HG03432 (cell line): ENCODE measurements around the gene DOCK1.

ENCODE experiments used
- ATAC-seq: cut with Tn5 transposase; IDR thresholded peaks from one replicate; pipeline ENCODE4 v1.9.1; 2021; ENCODE audit warnings: mild to moderate bottlenecking, moderate library complexity; ENCODE audit not compliant: unreplicated experiment

Gene DOCK1

GRCh38 chr10:127331696-127332095, 426.5 kb downstream of the DOCK1 start:
- no peak for ATAC-seq

DNA sequence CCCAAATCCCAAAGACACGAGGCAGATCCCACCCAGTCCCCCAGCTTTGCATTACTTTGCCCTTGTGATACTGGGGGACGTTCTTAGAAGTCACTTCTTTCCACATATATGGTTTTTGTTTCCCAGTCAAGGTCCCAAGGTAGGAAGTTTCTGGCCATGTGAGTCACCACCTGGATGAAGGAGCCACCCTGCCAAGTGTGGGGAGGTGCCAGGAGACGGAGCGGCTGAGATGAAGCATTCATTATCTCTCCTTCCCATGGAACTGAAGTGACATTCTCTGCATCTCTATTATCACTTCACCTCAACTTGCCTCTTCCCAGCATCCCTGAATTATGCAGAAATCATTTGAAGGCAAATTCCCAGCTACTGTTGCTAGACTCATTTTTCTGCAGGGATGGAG, 427.4 kb downstream of the DOCK1 start:
- no peak for ATAC-seq

- ATAC-seq: no peak
Observed at GRCh38 chr10:127337801-127338200, 432.6 kb downstream of the DOCK1 start.

DNA sequence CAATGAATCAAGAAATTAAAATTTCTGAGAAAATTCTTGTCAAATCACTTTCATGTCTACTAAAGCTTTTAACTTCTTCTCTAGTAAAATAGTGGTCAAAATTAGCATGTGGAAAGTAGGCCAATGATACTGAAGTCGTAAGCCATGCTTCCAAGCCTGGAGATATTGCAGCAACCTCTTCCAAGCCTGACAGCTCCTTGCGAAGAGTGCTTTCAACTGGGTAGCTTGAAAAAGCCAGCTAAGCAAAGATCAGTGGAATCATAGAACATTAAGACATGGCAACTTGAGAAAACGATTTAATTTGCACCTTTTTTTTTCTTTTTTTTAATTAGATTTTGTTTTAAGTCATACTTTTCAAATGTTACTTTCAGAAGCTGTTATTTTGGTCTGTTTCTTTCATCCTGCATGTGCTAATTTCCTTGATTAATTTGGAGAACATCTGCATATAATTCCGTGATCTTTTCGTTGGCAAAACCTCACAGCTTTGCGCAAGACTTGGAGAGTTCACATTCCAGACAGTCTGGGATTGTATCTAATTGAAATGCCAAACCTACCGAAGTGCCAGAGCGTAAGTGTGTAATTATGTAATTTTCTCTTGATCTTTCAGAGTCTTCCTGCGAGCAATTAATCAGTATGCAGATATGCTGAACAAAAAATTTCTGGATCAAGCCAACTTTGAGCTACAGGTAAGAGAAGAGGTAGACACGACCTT, 433.3 kb downstream of the DOCK1 start:
- no peak for ATAC-seq

DNA sequence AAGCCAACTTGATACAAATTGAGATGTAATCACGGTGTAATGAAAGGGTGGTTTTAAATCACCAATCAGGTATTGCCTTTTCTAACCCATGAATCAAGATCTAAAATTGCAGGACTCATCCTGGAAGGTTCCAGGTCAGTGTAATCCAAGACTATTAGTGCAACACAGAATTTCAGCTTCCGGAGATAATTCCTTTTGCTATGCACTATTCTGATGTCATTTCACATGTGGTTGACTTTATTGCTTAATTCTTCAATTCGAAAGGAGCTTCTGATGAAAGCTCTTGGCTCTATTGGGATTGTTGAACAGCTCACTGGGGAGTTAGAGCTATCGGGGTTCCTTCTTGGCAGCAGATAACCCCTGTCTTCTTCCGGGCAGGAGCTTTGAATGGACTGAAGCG, 438.6 kb downstream of the DOCK1 start:
- no peak for ATAC-seq

DNA sequence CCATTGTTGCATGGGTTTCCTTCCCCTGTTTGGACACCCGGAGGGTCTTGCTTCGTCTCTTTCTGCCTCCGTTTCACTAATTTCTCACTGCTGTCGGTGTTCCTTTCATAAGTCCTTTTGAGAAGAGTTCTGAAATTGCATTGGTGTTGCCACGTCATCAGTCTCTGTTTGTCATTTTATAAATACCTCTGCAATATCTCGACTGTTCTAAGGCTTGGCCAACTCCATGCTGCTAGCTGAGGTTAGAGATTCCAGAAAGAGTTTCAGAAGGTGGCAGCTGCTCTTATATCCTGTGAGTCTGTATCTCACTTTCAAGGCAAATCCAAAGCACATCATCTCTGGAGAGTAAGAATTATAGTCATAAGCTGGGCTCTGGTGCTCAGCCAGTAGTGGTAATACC, 439.1 kb downstream of the DOCK1 start:
- ATAC-seq: no peak

GRCh38 chr10:127345231-127345965, 440.2 kb downstream of the DOCK1 start:
- ATAC-seq: no peak

DNA sequence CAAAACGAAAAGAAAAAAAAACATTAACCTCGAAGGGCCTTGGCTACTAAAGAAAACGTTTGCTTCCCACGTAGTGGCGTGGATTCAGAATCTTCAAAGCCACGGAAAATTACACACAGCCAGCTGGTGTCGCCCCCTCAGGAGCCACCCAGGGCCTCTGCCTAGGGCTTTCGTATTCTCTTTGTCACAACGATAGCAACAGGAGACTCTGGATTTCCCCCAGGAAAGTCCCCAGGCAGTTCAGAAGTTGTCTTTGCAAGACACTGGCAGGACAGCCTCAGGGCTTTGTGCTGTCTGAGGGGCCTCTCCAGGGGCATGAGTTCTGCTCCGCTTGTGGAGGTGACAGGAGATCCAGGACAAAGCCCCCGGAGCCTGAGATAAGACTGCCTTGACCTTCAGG, 441.4 kb downstream of the DOCK1 start:
- peak; percentile 90 for ATAC-seq

DNA sequence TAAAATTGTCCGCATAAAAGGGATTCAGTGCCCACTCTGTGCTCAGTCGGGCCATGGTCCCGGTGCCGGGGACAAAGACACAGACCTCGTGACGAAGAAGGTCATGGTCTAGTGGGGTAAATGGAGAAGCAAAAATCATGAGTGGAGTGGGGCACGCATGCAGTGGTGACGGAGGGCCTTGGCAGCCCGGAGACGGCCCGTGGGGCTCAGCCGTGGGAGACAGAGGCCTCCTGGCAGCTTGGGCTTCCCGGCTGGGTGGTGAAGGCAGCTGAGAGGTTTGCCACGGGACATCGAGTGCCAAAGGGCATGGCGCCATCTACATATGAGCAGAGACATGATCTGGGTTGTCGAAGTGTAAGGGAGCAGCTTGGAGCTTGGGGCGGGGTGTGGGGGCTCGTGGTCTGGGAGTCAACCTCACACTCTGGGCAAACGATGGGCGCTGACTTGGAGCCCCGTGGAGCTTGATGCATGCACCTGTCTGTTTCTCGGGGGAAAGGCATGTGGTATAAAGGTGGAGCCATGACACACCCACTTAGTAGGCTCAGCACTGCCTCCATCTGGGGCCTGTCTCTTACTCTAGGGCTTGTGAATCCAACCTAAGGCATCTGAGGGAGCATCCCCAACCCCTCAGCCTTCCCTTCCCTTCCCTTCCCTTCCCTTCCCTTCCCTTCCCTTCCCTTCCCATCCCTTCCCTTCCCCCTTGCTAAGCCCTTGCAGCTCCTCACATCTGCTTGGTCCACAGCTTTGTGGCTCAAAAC, 442.2 kb downstream of the DOCK1 start:
- ATAC-seq: no peak

GRCh38 chr10:127349737-127350136, 444.5 kb downstream of the DOCK1 start:
- no peak for ATAC-seq

DNA sequence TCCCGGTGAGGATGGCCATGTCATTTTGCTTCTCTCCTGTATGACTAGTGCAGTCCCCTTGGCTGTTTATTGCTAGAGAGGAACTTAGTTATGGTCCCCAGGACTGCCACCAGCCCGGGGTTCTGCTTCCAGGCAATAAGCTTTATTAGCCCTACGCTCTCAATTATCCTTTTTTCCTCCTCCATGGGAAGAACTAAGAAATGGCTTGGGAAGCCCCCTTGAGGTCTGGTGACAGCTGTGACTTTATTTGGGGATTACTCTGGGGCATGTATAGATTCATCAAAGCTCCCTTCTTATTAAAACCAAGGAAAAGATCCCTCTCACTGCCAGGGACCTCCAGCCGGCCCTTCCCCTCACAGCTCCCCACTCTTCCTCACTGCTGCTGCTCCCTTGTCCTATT, 446.3 kb downstream of the DOCK1 start:
- no peak for ATAC-seq

GRCh38 chr10:127353544-127353943, 448.3 kb downstream of the DOCK1 start:
- ATAC-seq: peak; percentile 57

DNA sequence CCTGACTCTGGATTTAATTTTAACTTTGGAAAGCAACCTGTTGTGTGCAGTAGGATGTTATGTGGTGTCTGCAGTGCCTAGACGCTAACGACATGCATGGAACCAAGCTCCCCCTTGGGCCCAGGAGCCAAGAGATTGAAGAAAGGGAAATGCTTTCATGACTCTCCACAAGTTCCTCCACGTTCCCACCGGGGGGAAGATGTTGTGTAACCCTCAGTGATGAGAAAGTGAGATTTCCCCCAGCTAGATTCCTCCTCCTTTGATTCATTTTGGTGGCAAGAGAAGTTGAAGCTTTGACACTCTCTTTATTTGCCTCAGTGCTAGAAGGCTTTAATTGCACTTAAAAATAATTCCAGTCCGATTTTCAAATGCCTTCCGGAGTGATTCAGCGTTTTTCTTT, 449.0 kb downstream of the DOCK1 start:
- no peak for ATAC-seq

- ATAC-seq: no peak
Observed at GRCh38 chr10:127354992-127355391, 449.8 kb downstream of the DOCK1 start.

DNA sequence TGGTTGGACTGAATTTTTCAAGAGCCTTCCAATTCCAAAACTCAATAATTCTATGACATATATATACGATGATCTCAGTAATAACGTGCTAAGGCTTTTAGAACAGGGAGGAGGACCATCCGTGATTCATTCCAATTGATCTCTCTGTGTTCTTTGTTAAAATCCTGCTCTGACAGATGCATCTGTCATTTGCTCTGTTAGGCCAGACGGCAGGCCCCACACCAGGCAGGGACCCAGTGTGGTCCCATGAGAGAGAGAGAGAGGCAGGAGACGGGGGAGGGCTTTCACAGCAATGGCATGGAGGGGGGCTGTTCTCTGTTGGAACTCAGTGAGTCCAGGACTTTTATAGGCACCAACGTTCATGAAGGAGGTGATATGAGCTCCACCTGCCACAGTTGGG, 451.1 kb downstream of the DOCK1 start:
- no peak for ATAC-seq

- ATAC-seq: no peak
Observed at GRCh38 chr10:127357265-127357664, 452.0 kb downstream of the DOCK1 start.

DNA sequence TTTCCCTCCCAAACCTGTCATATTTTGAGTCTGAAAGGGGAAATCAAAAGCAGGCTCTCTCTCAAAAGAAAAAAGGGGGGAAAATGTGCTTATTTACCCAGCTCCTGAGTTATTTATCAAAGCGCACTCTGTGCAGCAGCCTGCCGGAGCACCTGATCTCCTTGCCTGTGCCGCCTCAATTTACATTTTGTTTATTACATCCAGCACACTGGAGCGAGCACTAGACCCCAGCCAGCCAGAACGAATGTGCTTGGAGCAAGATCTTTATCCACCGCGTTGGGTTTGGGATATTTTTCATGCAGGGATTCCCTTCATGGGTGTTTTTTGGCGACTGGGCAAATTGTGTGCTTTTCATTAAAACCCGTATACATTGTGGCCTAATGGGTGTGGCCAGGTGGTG, 453.1 kb downstream of the DOCK1 start:
- ATAC-seq: no peak

DNA sequence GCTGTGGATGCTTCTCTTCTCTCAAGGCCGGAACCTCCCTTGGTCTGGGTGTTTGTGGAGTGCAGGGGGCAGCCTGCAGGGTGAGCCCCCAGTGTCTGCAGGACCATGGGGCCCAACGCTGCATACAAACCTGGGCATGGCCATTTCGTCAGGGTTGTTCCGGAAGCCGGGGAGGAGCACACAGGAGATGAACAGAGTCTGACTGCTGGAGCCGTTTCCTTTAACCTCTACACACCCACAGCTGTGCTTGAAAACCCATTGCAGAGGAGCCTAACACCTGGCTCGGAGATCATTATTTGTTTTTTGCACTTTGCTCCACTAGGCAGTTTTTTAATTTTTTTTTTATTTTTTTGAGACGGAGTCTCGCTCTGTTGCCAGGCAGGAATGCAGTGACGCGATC, 458.8 kb downstream of the DOCK1 start:
- ATAC-seq: no peak

DNA sequence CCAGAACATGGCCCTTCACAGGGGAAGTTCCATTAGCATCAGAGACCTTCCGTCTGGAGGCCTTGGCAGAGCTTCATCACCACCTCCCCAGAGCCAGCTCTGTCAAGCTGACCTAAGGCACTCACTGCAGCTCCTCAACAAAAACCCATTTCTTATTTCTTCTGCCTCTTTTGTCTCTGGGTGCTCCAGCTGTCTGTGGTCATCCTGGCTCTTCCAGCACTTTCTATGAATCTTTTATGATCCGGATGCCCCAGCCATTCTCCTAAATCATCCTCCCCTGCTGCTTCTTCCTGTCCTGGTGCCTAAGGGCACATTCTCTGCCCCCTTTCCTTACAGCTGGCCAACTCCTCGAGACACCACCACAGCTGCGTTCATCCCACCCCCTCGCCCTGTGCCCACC, 462.9 kb downstream of the DOCK1 start:
- ATAC-seq: no peak

DNA sequence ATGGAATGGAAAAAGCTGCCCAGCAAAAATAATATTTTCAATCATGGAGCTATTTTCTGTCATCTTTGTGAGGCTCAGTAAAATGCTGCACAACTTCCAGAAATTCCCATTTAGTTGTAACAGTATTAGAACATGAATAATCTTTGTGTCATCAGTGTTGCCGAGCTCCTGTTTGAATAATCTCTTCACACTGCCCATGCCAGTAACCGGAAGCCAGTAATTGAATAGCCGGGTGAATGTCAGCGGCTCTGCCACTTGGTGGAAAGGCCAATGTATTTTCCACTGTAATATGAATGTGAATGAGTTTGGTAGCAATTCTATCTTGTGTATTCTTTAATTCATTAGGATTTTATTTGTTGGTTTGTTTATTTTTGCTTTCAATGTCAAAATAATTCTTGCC, 463.7 kb downstream of the DOCK1 start:
- no peak for ATAC-seq

- ATAC-seq: no peak
Observed at GRCh38 chr10:127370601-127371000, 465.4 kb downstream of the DOCK1 start.

DNA sequence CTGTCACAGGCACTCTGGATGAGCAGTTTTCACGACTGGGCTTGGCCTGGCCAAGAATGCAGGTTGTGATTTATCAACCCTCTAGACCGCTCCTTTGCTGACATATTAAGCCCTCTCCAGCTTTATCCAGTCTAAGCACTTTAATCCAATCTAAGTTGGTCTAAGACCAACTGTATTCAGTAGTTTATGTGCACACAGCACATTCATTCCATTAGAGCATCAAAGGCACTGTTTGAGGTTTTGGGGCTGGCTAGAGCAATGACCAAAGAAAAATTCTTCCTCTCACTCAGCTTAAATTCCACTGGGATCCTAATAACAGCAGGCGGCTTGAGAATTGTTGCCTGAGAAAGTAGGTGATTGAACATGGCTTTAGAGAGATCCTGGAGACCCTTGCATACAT, 467.1 kb downstream of the DOCK1 start:
- ATAC-seq: no peak
